ENCODE data around the gene FBN2.

DNA sequence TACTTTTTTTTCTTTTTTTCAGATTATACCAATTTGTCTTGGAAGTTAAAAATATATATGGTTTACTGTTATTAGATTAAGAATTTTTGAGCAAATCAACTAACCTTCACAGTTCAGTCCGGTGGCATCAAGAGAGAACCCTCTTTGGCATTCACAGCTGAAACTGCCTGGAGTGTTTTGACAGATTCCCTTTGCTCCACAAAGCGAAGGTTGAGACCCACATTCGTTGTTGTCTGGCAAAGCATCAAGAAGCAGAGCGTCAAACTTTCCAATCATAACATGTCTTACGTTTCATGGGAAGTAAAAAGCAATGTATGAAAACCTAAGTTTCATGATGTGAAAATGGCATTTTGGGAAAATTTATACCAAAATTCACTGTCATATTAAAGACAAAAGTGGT is 264.3 kb downstream of the FBN2 start:
- no peak for TF ChIP-seq POLR2AphosphoS5 (IDR thresholded peaks at IDR 0.05)
- TF ChIP-seq, protein P1, sequence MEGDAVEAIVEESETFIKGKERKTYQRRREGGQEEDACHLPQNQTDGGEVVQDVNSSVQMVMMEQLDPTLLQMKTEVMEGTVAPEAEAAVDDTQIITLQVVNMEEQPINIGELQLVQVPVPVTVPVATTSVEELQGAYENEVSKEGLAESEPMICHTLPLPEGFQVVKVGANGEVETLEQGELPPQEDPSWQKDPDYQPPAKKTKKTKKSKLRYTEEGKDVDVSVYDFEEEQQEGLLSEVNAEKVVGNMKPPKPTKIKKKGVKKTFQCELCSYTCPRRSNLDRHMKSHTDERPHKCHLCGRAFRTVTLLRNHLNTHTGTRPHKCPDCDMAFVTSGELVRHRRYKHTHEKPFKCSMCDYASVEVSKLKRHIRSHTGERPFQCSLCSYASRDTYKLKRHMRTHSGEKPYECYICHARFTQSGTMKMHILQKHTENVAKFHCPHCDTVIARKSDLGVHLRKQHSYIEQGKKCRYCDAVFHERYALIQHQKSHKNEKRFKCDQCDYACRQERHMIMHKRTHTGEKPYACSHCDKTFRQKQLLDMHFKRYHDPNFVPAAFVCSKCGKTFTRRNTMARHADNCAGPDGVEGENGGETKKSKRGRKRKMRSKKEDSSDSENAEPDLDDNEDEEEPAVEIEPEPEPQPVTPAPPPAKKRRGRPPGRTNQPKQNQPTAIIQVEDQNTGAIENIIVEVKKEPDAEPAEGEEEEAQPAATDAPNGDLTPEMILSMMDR (IDR thresholded peaks at IDR 0.05), result no peak
- no peak for TF ChIP-seq EP300 (IDR thresholded peaks at IDR 0.05)

Data from esophagus muscularis mucosa (tissue), 4 donors.